Measurements from ENCODE around the gene SRXN1.
"Not testable (repeated sequence)": the region's sequence is repeated elsewhere in the genome, so short reads cannot be mapped to it uniquely, and the experiment has no call there.

SRXN1 gene

DNA sequence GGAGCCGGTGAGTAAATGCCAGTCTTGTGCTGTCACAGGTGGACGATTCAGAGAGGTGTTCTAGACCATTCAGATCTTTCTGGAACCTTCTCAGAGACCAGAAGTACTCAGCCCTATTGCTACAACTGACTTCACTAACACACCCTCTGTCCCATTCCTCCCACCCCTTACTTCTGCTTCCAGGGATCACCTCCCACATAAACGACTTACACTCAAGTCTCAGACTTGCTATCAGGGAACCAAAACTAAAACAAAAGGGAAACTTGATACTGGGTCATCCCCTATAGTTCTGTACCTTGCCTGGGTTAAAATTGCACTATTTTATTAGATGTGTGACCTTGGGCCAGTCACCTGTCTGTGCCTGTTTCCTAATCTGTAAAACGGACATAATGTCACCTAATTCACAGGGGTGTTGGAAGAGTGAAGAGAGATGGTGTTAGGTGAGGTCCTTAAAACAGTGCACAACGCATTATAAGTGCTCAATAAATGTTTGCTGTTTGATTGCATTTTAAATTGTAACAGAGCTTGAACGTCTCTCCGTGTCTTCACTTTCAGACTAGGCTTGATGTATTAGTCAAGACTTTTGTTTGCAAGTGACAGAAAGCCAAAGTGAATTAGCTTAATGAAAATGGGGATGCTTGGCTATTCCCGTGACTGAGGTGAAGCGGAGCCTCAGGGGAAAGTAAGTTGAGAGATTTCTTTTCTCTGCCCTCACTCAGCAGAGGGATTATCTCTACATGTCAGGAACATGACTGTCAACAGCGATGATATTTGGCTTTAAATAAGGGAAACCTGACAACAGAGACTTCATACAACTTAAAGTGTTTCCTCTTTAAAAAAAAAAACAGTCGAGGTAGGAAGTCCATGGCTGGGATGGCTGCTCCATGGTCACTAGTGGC, 3.0 kb upstream of the SRXN1 start:
- no peak for DNase-seq (ENCODE audit: low spot score)

DNA sequence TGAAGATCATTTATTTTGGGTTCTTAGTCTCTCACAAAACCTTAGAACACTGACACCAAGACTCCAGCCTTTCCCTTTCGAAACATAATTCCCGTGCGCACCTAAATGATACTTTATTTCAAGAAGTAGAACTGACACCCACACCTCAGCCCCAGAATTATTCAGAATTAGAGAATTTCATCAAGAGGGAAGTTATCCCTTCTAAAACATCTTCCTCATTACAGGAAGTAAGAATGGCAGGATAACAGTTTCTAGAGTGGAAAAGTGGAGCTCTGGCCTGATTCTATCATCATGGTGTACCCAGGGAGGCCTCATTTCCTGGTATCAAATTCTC, 1.4 kb upstream of the SRXN1 start:
- no peak for DNase-seq (ENCODE audit: low spot score)

DNA sequence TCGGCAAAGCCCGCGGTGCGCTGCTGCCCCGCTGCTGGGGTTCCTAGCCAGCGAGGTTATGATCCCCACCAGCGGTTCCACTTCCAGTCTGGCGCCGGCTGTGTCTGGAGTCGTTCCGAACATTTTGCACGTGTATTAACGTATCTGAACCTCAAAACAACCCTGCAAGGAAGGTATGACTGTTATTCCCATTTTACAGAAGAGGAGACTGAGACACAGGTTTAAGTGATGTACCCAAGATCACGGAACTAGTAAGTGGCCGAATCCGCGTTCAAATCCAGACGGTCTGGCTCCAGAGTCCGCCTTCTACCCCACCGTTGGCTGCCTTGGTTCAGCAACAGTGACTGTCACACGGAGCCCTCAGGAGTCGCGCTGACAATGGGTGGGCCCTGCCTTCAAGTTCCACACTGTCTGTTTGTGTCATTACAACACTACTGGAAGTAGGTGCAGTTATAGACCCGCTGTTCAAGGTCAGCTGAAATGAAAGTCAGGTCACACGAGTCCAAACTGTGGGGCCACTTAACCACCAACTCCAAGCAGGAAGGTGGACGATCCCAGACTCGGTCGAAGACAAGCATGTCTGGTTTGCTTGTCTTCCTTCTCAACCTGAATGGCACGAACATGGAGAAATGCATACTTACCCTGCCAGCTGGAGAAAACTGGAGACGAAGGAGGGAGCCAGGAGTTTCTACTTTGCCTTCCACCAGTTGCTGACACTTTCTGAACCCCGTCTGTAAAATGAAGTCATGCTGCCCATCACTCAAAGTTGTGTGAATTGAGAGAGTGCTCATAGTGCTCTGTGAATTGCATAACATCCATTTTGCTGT, 803 bp upstream of the SRXN1 start:
- no peak for DNase-seq (ENCODE audit: low spot score)

DNA sequence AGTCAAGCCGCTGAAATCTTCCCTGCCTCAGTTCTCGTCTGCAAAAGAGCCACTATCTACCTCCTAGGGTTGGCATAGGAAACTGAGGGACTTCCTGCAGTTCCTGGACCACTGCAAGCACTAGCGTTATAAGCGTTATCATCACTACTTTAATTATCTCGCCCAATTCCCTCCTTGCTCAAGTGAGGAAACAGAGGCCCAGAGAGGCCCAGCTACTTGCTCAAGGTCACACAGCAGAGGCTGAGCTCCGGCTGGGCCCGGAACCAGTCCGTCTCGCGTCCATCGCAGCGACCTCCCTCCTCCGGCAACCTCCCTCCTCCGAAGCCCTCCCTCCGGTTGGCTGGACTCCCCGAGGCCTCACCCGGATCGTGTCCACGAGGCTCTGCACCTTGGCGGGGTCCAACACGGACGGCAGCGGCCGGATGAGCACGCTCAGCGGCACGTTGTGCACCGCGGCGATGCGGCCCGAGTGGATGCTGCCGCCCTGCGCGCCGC, 338 bp downstream of the SRXN1 start:
- DNase-seq (ENCODE audit: low spot score): no peak

DNA sequence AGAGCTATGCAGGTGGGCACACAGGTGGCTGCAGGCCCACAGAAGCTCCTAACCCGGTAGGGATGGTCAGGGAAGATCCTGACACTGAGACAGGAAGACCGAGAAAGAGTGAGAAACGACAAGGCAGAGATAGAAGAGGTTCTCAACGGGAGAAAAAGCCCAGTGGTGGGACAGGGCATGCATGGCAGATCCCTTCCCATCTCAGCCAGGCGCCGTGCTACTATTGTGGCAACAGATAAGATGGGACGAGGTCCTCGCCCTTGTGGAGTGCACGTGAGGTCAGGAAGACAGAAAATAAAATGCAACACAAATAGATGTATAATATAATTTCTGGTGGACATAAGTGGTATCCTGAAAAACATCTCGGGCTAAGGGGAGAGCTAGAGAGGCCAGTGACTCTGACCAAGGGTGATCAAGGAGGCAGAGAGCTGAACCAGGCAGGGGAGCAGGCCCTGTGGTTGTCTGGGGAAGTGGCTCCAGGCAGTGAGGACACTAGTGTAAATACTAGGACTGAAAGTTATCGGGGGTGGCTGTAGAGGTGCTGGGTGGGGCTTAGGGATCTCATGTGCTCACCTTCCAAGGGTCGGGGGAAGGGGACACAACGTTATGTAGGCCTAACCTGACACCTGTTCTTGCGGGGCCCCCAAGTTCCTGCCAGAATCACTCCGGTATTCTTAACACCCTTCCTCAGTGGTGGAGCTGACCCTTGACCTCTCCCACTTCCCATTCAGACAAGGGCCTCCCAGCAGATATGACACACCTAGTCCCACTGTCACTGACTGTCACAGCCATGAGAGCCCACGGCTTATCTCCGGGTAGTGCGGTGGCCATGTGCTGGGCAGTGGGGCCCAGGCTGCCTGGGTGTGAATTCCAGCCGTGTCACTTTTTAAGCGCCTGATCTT, 1.0 kb downstream of the SRXN1 start:
- DNase-seq (ENCODE audit: low spot score): no peak

DNA sequence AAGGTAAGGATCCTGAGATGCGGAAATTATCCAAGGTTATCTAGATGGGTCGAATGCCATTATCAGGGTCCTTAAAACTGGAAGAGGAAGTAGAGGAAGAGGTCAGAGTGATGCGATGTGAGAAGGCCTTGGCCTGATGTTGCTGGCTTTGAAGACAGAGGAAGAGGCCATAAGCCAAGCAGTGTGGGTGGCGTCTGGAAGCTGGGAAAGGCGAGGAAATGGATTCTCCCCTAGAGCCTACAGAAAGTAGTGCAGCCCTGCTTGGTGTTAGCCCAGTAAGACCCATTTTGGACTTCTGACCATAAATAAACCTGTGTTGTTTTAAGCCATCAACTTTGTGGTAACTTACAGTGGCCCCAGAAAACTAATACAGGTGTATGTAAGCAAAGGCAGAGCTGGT, 2.0 kb downstream of the SRXN1 start:
- no peak for DNase-seq (ENCODE audit: low spot score)

DNA sequence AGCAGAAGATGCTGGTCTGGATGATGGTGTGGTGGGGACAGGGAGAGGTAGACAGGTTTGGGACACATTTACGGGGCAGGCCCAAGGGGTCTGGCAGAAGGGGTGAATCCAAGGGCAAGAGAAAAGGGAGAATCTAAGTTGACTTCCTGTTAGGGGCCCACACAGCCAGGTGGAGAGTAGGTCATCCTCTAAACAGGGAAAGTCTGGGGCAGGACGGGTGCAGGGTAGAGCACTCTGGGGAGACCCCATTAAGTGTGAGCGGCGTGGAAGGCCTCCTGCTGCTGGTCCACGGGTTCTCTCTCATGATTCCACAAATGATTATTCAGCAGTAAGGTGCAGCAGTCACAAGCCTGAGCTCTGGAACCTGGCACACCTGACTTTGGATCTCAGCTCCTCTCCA, 2.7 kb downstream of the SRXN1 start:
- DNase-seq (ENCODE audit: low spot score): no peak

DNA sequence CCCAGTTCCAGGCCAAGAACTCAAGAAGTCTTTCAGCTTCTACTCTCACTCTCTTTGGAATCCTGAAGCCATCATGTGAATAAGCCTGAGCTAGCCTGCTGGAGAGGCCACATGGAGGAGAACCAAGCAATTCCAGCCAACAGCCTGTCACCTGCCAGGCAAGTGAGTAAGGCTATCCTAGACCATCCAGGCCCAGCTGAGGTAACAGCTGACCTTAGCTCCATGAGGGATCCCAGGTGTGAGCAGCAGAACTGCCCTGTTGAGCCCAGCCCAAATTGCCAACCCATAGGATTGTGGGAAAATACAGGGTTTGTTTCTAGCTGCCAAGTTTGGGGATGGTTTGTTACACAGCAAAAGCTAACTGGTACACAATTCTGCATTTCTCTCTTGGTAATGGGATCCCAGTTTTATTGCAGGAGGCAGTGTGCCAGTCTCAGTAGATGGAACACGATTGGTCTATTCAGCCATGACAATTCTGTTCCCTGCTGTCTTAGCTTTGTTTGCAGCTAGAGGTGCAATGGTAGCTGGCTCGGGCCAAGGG, 5.5 kb downstream of the SRXN1 start:
- DNase-seq (ENCODE audit: low spot score): no peak

DNA sequence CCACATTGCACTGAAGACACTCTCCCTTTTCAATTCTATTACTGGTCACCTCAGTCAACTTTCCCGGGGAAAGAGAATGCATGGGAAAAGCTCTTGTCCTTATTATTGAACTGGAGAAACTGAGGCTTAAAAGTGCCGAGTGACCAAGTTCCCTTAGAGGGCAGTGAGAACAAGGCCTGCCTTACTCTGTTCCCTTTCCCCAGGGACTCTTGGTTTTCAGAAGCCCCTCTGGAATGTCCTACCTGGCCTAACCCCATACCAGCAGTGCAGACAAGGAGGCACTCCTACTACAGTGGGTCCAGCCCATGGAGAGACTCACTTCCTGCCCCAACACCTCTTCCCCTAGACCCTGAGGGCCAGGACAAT, 6.1 kb downstream of the SRXN1 start:
- no peak for DNase-seq (ENCODE audit: low spot score)

DNA sequence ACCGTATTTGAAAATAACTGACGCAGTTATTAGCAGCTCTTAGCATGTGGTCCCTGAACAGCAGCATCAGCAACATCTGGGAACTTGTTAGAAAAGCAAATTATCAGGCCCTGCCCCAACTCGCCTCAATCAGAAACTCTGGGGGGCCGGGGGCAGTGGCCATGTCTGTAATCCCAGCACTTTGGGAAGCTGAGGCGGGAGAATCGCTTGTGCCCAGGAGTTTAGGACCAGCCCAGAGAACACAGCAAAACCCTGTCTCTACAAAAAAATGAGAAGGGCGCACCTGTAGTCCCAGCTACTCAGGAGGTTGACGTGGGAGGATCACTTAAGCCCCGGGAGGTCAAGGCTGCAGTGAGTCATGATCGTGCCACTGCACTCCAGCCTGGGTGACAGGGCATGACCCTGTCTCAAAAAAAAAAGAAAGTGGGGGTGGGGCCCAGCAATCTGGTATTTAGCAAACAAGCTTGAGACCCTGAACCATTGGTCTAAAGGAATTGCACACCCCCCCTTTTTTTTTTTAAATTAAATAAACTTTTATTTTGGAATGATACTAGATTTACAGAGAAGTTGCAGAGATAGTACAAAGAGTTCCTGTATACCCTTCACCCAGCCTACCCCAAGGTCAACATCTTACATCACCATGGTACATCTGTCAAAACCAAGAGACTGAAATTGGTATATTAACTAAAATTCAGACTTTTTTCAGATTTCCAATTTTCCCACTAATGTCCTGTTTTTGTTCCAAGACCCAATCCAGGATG, 6.7 kb downstream of the SRXN1 start:
- DNase-seq (ENCODE audit: low spot score): no peak

DNA sequence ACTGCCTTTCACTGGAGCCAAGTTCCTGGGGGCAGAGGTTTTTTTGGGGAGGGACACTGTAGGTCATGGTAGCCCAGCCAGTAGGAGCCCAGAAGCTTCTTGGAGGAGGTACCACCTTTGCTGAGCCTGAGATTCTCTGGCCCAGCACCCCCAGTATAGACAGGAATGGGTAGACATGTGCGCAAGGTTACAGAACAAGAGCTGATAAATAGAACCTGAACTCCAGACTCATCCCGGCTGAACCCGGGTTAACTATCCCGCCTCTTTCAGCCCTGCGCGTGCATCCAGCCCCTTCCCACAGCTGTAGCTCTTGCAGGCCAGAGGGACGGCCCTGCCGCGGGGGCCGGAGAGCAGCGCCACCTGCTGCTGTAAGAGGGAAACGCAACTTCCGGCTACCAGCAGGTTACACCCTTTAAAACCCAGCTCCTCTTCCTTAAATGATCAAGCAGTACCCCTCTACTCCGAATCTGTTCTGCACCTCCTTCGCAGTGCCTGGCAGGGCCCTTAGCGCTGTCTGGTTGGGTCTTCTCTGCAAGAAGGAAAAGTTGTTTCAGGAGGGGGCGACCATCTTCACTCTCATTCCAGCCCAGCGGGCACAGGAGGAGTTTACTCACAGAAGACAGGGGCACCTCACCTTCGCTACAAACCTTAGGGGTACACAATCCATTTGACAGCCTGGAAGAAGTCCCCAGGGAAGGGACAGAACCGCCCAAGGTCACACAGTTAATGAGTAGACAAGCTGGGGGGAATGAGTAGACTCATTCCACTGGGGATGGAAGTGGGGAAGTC, 7.5 kb downstream of the SRXN1 start:
- DNase-seq (ENCODE audit: low spot score): peak; percentile 91

DNA sequence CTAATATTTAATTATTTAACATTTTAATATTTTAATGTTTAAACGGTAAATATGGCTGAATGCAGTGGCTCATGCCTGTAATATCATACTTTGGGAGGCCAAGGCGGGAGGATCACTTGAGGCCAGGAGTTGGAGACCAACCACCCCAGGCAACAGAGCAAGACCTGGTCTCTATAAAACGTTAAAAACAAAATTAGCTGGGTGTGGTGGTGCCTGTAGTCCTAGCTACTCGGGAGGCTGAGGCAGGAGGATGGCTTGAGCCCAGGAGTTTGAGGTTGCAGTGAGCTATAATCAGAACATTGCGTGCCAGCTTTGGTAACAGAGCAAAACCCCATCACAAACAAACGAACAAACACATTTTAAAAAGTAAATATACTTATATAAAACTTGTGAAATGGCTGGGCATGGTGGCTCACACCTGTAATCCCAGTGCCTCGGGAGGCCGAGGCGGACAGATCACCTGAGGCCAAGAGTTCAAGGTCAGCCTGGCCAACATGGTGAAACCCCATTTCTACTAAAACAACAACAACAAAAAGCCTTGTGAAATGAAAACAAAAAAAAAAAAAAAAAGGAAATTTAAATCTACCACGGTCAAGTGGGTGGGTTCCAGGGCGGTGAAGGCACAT, 8.2 kb downstream of the SRXN1 start:
- DNase-seq (ENCODE audit: low spot score): no peak

DNA sequence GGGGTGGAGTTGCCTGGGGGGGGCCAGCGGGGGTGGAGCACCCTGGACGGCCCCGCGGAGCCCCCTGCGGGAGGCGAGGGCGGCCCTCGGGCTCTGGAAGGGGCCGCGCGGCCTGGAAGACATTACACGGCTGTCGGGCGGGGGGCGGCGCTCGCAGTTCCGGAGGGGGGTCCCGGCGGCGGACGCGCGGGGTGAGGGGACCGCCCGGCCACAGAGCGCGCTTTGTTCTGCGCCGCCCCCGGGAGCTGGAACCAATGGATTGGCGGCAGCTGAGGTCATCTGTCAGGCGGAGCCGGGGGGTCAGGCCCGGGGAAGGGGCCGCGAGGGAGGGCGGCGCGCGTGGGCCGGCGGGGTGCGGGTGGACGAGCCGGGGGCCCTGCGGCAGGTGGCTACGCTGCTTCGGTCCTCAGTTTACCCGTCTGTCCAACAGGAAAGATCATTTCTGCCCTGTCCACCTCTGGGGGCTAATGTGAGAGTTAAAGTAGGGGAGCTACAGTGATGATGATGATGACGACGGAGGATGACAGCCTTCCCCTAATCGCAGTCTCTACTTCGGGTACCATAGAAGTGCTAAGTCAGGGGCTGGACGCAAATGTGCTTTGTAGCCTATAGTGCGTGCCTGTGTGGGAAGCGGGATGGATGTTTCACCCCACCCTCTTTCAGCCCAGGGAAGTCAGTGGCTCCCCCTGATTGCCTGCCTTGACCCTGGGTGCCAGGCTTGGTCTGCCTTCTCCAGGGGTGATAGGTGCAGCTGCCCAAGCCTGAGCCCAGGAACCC, 10.4 kb downstream of the SRXN1 start:
- peak; percentile 60 for DNase-seq (ENCODE audit: low spot score)

DNA sequence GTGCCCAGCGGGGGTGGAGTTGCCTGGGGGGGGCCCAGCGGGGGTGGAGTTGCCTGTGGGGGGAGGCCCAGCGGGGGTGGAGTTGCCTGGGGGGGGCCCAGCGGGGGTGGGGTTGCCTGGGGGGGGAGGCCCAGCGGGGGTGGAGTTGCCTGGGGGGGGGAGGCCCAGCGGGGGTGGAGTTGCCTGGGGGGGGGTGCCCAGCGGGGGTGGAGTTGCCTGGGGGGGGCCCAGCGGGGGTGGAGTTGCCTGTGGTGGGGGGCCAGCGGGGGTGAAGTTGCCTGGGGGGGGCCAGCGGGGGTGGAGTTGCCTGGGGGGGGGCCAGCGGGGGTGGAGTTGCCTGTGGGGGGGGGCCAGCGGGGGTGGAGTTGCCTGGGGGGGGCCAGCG, 11.0 kb downstream of the SRXN1 start:
- not testable (repeated sequence) for DNase-seq (ENCODE audit: low spot score)

DNA sequence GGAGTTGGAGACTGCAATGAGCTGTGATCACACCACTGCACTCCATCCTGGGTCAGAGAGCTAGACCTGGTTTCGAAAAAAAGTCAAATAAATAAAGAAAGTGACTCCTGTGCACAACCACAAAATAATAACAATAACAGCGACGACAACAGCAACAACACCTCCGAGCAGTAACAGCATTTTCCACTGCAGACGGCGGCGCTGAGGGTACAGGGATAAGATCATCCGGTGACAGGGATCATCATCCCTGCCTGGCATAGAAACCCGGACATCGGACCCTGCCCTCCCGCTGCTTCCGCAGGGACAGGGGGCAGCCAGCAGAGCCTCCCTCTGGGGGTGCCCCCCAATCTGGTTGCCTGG, 11.5 kb downstream of the SRXN1 start:
- DNase-seq (ENCODE audit: low spot score): peak; percentile 75

DNA sequence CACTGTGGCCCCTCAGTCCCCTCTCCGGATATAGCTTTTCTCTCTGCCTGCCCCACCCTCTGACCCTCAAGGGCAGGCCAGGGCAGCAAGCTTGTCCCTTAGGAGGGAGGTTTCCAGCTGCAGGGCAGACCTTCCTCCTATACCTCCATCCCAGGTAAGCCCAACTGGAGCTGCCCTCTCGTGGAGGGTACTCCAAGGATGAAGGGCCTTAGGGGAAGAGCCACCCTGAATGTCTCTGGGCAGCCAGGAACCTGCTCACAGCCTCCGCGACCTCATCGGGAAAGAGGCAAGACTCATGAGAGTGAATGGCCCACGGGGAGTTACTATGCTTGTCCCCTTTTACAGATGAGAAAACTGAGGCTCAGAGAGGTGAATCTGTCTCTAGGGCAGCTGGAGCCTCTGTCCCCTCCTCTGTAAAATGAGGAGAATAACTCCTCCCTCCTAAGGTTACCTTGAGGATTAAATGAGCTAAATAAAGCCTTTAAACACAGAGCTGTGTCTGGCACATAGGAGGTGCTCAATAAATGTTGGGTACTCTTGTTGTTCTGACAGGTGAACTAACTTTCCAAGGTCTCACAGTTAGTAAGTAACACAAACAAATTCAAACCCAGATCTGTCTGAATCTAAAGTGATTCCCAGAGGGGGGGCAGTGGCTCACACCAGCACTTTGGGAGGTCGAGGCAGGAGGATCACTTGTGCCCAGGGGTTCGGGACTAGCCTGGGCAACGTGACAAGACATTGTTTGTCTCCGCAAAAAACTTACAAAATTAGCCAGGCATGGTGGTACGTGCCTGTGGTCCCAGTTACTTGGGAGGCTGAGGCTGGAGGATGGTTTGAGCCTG, 12.1 kb downstream of the SRXN1 start:
- DNase-seq (ENCODE audit: low spot score): no peak

DNA sequence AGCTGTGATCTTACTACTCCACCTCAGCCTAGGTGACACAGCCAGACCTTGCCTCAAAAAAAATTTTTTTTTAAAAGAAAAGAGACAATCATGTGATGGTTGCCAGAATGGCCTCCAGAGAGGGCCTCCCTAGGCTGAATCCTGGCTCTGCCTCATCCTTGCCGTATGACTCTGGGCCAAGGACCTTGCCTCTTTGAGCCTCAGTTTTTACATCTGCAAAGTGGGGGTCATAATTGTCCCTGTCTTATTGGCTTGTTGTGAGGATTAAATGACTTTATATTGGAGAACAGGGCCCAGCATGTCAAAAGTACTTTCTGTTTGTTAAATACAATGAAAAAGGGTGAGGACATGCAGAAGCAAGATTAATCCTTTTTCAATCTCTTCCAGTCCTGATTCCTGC, 14.4 kb downstream of the SRXN1 start:
- no peak for DNase-seq (ENCODE audit: low spot score)

DNA sequence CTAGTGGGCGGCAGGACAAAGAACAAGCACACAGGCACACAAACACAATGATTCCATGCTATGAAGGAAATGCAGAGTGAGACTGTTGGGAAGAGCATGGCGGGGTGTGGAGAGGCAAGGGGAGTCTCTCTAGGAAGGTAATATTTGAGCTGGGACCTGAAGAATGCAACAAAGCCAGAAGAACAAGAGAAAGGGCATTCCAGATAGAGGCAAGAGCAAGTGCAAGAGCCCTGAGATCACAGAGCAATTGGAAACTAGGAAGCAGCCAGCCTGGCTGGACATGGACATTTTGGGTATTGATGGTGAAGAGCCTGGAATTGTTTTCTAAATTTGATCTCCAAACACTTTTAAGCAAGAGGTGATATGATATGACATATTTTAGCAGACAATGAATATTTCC, 15.4 kb downstream of the SRXN1 start:
- DNase-seq (ENCODE audit: low spot score): no peak

Data from D341Med (cell line).